Measurements from ENCODE around the gene CUEDC2.
A peak's percentile ranks its signal among the peaks of the same experiment; 100 is the strongest.

The CUEDC2 gene

DNA sequence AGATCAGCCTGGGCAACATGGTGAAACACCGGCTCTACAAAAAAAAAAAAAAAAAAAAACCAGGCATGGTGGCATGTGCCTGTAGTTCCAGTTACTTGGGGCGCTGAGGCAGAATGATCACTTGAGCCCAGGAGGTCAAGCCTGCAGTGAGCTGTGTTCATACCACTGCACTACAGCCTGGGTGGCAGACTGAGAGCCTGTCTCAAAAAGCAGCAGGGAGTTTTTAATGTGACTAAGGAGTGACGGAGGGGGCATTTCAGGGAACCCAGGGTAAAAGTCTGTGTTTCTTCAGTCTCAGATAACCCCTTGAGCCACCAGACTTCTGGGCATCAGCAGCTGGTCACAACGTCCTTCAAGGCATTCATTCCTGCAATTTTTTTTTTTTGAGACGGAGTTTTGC, 21.1 kb upstream of the CUEDC2 start:
- no peak overlapping the region for H3K4me3 ChIP-seq (ENCODE audit: low read length)
- no peak for DNase-seq (ENCODE audit: low read depth)
- no peak for TF ChIP-seq CTCF (conservative IDR thresholded peaks at IDR 0.05; ENCODE audit: low read depth, low read length)

- no peak for TF ChIP-seq CTCF (conservative IDR thresholded peaks at IDR 0.05; ENCODE audit: low read depth, low read length)
- no peak for DNase-seq (ENCODE audit: low read depth)
- H3K4me3 ChIP-seq (ENCODE audit: low read length): no peak overlapping the region
These were observed 20.4 kb upstream of the CUEDC2 start for GRCh38 chr10:102452672-102453340.

GRCh38 chr10:102451105-102451969, 19.0 kb upstream of the CUEDC2 start, which contains the start of gene C10orf95:
TSS of gene C10orf95 (minus strand) at chr10:102451543. CDS start at chr10:102451093, 450 bp downstream.
- H3K4me3 ChIP-seq (ENCODE audit: low read length): peak within 1 kb of the TSS; percentile 49
- TF ChIP-seq CTCF (conservative IDR thresholded peaks at IDR 0.05; ENCODE audit: low read depth, low read length): no peak
- no peak for DNase-seq (ENCODE audit: low read depth)

DNA sequence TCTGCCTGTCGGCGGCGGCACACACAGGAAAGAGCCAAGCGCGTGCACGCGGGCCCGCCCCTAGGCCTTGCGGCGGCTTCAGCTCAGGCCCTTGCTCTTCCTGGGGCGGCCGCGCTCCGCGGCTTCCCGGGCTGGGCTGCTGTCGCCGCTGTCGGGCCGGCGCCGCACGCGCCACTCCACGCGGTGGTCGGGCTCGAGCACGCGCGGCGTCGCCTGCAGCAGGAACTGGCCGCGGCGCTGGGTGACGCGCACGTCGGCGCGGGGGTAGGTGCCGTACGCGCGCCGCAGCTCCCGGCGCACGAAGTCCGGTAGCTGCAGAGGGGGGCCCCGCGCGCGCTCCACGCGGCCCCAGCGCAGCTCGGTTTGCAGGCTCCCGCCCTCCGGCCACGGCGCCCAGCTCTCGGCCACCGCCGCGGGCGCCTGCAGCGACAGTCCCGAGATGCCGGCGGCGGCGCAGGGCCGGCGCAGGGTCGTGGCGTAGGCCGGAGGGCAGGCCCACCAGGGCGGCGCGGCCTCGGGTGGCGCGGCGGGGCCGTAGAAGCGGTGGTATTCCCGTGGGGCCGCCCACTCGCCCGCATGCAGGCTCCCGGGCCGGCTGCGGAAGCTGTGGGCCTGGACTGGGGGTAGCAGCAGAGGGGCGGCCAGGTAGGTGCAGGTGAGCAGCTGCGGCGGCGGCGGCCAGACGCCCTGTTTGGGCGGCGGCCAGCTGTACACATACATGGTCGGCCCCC, 18.2 kb upstream of the CUEDC2 start:
- H3K4me3 ChIP-seq (ENCODE audit: low read length): peak overlapping the region; percentile 49
- no peak for TF ChIP-seq CTCF (conservative IDR thresholded peaks at IDR 0.05; ENCODE audit: low read depth, low read length)
- no peak for DNase-seq (ENCODE audit: low read depth)

DNA sequence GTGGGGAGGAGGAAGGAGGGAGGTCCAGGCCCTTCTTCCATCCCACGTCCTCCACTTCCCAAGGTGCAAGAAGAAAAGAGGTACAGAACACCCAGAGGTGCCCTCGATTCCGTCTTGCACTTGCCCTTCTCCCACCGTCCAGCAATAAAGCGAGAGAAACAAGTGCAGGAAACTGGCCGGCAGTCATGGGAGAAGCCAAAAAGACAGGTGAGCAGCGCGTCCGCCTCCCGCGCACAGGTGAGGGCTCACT, 17.7 kb upstream of the CUEDC2 start:
- no peak for TF ChIP-seq CTCF (conservative IDR thresholded peaks at IDR 0.05; ENCODE audit: low read depth, low read length)
- no peak for DNase-seq (ENCODE audit: low read depth)
- peak overlapping the region; percentile 49 for H3K4me3 ChIP-seq (ENCODE audit: low read length)

- H3K4me3 ChIP-seq (ENCODE audit: low read length): peak overlapping the region; percentile 49
- TF ChIP-seq CTCF (conservative IDR thresholded peaks at IDR 0.05; ENCODE audit: low read depth, low read length): no peak
- DNase-seq (ENCODE audit: low read depth): no peak
These were observed 17.1 kb upstream of the CUEDC2 start for GRCh38 chr10:102449321-102450123.

Measured in retinal pigment epithelial cell (primary cell).